Ovary (tissue), 3 donors: ENCODE results near the gene IL18R1.

Source experiments
- POLR2A ChIP-seq: fragments of 450-650 bp; IDR thresholded peaks from one replicate; pipeline ENCODE4 v1.6.1; 2017; ENCODE audit warnings: antibody characterized with exemption, mild to moderate bottlenecking, moderate library complexity
- TF ChIP-seq, protein P1 (sequence below), 3 donors: fragments of 450-650 bp in 2 of 3; fragments of 200-600 bp in 1 of 3; IDR thresholded peaks; one replicate each; pipeline versions ENCODE4 v1.5.1 to v1.8.0; 2016 to 2022; ENCODE audit warnings: antibody characterized with exemption in 3 of 3, mild to moderate bottlenecking in 1 of 3
- donor health status: DM: no; HTN: no; CAD: no.

GRCh38 chr2:102420290-102420689 lies 64.7 kb downstream of the IL18R1 start:
- TF ChIP-seq, protein P1, sequence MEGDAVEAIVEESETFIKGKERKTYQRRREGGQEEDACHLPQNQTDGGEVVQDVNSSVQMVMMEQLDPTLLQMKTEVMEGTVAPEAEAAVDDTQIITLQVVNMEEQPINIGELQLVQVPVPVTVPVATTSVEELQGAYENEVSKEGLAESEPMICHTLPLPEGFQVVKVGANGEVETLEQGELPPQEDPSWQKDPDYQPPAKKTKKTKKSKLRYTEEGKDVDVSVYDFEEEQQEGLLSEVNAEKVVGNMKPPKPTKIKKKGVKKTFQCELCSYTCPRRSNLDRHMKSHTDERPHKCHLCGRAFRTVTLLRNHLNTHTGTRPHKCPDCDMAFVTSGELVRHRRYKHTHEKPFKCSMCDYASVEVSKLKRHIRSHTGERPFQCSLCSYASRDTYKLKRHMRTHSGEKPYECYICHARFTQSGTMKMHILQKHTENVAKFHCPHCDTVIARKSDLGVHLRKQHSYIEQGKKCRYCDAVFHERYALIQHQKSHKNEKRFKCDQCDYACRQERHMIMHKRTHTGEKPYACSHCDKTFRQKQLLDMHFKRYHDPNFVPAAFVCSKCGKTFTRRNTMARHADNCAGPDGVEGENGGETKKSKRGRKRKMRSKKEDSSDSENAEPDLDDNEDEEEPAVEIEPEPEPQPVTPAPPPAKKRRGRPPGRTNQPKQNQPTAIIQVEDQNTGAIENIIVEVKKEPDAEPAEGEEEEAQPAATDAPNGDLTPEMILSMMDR (IDR thresholded peaks at IDR 0.05): no peak
- no peak for TF ChIP-seq POLR2A
